Erythroblast (primary cell): ENCODE results near the gene SARDH.

ENCODE experiments used
- DNase-seq, 2 experiments: peaks; one replicate each; lab custom pipeline; 2025; lab: John Stamatoyannopoulos, UW
- GATA1 ChIP-seq: IDR thresholded peaks from 2 replicates; pipeline ENCODE4 v1.6.1; 2011; ENCODE audit warnings: low read depth, mild to moderate bottlenecking, control low read depth, low read length, moderate library complexity
- POLR2A ChIP-seq: IDR thresholded peaks from 2 replicates; pipeline ENCODE4 v1.6.1; 2011; ENCODE audit warnings: mild to moderate bottlenecking, low read length

Gene SARDH

DNA sequence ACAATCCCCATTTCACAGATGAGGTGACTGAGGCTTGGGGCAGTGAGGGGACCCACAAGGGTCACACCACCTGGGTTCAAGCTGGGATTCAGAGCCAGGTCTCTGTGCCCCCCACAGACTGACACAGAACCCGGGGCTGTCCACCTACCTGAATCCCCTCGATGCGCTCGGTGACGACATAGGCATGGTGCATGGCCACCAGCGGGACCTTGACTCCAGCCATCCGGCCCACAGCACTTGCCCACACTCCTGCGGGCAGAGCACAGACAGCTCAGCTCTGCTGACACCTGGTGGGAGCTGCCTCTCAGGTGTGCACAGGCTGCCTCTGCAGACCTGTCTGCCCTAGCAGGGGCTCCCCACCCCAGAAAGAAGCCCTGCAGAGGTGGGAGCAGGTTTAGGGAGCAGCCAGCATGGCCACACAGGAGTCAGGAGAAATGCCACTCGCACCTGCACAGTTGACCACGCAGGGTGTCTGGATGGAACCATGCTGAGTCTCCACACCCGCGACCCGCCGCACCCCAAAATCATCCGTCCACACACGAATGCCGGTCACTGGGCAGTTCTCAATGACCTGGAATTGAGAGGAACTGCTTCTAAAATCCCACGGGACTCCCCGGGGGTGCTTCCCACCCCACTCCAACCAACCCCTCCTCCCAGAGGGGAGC, 8.4 kb downstream of the SARDH start:
- no peak for DNase-seq
- TF ChIP-seq POLR2A (no peak), GATA1 (no peak)

DNA sequence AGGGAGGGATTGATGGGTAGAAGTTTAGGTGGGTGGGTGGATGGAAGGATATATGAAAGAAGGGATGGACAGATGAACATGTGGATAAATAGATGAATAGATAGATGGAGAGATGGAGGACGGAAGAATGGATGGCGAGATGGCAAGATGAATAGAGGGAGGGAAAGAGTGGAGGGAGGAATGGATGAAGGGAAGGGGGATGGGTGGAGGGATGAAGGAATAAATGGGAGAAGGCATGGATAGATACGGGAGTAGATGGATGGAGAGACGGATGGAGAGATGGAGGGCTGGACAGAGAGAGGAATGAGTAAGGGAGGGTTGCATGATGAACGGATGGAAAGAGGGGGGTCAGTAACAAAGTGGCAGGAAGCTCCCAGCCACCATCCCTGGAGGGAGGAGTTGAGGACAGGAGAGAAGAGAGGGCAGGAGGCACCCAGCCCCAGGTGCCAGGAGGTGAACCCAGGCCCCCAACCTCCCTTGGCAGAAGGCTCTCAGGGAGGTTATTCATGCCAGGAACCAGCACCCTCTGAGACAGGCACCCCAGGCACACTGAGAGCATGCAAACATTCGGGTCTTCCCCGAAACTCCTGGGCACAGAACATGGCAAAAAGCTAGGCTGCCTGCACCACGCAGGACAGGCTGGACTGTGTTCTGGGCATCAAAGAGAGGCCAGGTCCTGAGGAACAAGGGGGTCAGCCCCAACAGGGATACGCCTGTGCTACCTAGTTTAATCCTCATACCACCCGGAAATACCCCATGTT, 9.1 kb downstream of the SARDH start:
- DNase-seq, result no peak
- no peak for TF ChIP-seq POLR2A
- no peak for TF ChIP-seq GATA1

DNA sequence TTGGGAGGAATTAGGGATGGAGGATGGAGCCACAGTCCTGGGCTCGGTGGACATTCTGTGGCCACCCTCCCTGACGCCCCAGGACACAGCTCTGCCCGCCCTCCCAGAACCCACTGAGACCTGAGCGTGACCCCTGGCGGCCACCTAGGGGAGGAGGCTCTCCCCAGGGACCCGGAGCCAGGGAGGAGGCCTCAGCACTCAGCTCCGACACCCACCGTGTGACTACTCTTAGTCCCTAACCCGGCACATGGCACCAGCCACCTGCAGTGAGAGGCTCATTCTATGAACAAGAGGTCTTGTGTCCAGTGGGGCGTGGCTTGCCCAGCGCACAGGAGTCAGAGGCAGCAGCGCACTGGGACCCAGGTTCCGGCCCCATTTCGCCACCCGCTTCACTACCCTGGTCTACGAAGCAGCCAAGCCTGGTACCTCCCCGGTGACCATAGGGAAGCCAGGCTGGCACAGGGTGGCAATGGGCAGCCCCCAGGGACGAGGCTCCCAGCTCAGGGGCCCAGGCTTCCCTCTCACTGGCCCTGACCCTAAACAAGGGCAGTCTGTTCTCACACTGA, 10.2 kb downstream of the SARDH start:
- no peak for DNase-seq
- no peak for TF ChIP-seq POLR2A
- no peak for TF ChIP-seq GATA1

DNA sequence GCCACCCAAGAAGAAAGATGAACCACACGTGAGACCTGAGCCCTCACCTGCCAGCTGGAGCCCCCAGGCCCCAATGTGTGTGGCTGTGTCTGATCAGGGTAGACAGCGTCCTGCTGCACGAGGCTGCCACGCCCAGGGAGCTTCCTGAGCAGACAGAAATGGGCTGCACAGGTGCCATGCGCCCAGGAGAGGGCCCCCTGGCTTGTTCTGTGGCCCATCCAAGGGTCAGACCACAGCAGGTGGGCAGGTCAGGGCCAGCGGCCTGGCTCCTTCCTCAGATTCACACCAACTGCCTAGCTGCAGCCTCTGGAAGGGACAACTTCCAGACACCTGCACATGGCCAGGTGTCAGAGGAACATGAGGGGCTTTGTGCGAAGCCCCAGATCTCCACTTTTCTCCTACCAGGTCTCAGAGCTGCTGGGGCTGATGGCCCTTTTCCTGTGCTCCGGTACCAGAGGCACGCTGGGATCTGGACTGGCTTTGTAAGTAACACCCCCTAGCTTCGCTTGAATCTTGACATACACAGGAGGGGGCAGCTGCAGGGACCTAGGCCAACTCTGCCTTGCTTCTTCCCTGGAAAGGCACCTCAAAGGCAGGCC, 10.8 kb downstream of the SARDH start:
- DNase-seq, result no peak
- no peak for TF ChIP-seq GATA1
- no peak for TF ChIP-seq POLR2A

DNA sequence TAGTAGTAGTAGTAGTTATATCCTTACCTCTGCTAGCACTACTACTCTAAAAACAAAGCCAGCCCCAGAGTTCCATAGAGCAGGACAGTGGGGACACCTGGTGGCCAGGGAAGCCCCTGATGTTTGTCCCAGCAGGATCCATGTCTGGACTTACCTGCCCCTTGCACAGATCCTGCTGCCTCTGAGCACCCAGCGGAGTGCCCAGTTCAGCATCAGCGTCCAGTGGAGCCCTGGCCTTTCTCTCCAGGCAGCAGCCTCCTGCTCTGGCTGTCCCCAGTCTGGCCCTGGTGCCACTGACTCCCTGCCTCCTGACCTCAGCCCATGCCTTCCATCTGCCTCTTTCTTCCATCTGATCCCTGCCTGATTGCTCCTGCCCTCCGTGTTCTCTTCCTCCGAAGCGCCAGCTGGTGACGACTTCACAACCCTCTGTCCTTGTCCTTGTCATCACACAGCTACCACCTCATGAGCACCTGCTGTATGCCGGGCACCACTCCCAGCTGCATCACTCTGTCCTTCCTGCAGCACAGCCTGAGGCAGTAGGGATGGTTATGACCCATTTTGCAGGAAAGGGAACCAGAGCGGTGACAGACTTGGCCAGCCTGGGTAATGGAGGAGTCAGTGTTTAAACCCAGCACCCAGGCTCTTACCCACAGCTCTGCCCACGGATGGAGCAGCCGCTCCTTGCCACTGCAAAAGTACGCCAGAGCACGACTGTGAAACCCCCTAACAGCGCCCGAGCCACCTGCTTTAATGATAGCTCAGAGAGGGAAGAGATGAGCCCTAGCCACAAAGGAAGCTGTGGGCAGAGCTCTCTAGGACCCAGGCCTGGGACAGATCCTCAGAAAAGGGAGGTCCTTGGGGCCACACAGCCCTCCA, 11.5 kb downstream of the SARDH start:
- peak; percentile 21 to 30 for DNase-seq
- TF ChIP-seq GATA1 (no peak), POLR2A (no peak)

DNA sequence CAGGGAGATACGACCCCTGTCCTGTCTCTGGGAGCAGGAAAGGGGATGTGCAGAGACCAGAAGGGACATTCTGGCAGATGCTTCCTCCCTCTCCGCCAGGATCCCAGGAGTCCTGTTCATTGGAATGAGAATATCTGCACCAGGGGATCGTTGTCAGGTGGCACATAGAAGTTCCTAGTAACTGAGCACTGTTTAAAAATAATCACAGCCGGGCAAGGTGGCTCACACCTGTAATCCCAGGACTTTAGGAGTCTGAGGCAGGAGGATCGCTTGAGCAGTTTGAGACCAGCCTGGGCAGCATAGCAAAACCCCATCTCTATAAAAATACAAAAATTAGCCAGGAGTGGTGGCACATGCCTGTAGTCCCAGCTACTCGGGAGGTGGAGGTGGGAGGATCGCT, 12.3 kb downstream of the SARDH start:
- TF ChIP-seq GATA1, result no peak
- TF ChIP-seq POLR2A, result no peak
- no peak for DNase-seq

DNA sequence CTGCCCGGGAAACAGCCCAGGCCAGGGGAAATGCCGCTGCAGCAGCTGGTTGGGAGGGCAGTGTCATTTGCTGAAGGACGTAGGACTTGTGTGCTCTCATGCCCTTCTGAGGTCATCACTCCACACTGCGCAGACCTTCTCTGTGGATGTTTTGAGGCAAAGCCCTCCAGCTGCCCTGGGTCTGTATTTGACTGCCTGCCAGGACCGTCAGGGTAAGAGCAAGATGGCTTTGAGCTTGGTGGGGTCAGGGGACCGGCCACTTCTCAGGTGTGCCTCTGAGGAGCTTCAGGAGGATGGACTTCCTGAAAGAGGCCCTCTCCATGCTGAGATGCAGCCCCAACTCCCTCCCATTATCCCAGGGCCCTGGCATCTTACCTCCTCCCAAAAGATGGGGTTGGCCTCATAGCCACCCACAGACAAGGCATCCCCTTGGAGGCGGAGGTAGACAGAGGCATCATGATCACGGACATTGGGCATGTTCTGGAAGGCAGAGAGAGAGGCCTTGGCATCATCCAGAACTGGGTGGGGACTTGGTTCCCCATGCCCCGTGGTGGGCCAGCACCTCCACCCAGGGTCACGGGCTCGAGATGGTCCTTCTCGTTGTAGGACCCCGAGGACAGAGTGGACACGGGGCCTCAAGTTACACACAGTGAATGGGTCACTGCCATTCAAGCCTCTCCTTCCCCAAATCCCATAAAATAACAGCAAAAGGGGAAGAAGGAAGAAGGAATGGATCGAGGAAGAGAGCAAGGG, 19.4 kb downstream of the SARDH start:
- no peak for DNase-seq
- TF ChIP-seq GATA1 (no peak), POLR2A (no peak)

DNA sequence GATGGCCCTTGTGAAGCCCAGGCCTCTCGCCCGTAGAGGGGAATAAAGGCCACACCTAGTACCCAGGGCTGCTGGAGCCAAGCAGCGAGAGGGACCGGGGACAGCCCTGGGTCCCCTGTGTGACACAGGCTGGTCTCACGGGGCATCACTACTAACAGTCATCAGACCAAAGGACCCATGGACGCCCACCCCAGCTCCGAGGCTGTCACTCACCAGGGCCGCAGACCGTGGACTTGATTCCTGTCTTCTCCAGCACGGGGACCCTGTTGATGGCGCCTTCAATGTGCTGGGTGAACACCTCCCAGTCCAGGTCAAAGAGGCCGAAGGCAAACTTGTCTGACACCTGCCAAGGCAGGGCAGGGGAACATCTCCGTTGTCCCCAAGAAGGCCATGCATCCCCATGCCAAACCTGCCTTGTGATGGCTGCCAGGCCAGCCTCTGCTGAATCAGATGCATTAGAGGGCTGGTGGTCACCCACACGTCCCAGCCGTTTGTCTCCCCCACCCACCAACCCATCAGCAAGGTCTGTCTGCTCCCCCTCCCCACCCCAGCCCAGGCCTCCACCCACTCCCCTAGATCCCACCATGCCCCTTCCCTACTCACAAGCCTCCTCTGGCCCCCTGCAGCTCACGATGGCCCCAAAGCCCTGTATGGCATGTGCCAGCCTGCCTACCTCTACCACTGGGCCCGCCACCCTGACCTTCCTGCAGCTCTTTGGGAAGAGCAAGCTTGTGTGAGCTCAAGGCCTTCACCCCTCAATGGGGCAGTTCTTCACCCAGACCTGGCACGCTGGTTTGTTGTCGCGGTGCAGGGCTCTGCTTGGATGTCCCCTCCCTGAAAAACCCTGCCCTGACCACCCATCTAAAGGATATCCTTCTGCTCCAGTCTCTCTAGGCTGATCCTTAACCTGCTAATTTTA, 20.8 kb downstream of the SARDH start:
- DNase-seq, result no peak
- TF ChIP-seq POLR2A, result no peak

DNA sequence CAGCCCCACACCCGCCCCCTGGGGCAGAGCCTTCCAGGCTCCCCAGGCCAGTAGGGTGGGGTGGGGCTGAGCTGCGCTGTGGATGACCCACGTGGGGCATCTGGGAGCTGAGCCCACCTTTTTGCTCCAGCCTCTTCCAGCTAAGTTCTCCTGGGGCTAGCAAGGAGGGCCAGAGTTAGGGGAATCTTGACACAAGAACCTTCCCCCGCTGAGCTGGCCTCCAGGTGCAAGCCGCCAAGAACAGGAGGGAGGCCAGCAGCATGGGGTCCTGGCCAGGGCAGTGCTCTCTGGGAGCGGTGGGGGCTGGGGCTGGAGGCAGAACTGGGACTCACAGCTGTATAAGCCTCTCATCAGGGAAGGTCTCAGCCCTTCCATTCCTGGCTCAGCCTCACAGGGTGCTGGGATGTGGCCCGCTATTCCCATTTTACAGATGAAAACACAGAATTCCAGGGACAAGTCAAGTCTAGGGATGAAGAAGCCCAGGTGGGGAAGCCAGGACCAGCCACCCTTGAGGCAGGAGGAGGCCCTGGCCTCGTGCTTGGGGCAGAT, 21.5 kb downstream of the SARDH start:
- no peak for DNase-seq
- TF ChIP-seq GATA1 (no peak), POLR2A (no peak)

DNA sequence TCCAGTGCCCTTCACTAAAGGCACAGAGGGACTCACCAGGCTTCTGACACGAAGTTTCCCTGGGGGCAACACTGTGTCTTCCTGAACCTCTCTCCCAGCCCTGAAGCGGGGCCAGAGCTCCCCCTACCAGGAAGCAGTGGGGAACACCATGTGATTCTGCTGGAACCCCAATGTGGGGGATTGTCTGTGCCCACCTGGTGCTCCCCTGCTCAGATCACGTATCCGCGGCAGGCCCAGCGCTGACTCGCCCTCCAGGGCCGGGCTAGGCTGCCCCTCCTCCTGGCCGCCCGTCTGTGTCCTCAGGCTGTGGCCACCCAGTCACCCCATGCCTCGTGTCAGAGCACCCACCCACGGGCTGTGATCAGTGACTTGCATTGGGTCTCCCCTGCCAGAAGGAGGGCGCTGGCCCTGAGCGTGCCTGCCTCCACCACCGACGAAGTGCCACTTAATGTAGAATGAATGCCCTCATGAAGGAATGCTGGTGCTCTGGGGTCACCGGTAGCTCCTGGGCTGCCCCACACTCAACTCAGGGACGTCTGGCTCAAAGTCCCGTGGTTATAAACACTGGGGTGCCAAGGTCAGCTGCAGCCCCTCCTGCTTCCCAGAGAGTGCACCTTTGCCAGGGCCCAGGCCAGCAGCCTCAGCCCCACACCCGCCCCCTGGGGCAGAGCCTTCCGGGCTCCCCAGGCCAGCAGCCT, 22.1 kb downstream of the SARDH start:
- DNase-seq, result no peak
- TF ChIP-seq POLR2A (no peak), GATA1 (no peak)

DNA sequence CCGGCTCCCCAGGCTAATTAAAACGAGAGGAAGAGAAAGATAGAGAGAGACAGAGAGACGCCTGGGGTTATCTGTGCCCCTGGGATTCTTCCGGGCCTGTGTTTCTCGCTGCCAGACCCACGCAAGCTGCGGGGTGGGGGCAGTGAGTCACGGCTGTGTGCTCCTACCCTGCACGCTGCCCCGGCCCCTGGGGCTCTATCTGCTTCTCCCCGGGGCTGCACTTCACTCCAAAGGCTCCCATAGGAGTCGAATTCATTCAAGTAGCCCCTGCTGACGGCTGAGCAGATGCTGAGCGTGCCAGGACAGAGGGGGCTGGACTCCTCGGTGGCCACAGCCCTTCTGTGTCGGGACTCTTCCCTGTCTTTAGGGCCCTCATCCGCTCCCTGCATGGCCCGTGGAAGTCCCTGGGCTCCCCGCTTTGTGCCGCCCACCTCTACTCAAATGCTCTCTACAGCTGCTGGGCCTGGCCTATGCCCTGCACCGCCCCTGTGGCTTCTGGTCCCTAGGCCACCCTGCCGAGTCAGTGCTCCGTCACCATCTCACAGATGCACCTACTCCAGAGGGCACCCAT, 22.8 kb downstream of the SARDH start:
- DNase-seq, result no peak
- TF ChIP-seq POLR2A (no peak), GATA1 (no peak)
